T-helper 1 cell treated with Interleukin-12 subunit alpha and Interleukin-12 subunit beta and Interleukin-4 antibody, amounts not matched to agents 30 ng/mL and 1 ng/mL, for 36 hours (primary cell): Measurements from ENCODE around the gene CDHR3. TPM values are rescaled to one million over a fixed set of nuclear protein-coding genes. Genes with fewer than 3 reads are reported as not detected.
"Not testable (repeated sequence)": the region's sequence is repeated elsewhere in the genome, so short reads cannot be mapped to it uniquely, and the experiment has no call there.

ENCODE experiments used
- intact Hi-C: fragments of 100-400 bp; cut with micrococcal nuclease; formaldehyde crosslinking; loops from one replicate; pipeline ENCODE4 v1.15.1; 2024
- total RNA-seq: library from RNA; stranded (reverse); gene quantifications from 2 replicates; pipeline ENCODE4 v1.2.3, GENCODE V29; 2022

Gene CDHR3
- 1.9 and 3.1 TPM in 2 replicates for total RNA-seq

- intact Hi-C loops = no loop called here
Measured at GRCh38 chr7:105963038-105963667, at the start of gene CDHR3. Gene CDHR3 (plus strand): TSS chr7:105963264. CDS start chr7:105963319, 55 bp downstream.

- intact Hi-C loops = no loop called here
Measured at GRCh38 chr7:105913947-105914346, 49.1 kb upstream of the CDHR3 start.

DNA sequence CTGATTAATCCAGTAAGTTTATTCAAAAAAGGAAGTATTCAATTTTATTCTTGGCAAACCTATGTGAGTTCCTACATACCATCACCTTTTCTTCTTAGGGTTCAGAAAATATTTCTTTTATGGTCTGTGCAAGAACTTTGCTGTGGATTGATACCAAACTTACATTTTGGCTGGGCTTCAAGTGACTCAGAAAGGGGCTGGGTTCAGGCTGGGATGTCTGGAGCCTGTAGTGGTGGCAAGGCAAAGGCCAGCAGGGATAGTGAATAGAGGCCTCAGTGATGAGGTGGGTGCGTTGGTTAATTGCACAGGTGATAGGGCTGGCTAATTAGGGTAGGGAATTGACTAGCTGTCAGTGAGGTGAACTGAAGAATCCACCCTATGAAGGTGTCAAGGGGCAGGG lies 46.5 kb upstream of the CDHR3 start:
- intact Hi-C loops = no loop called here

GRCh38 chr7:105917659-105918058 lies 45.4 kb upstream of the CDHR3 start:
- intact Hi-C loops = no loop called here

DNA sequence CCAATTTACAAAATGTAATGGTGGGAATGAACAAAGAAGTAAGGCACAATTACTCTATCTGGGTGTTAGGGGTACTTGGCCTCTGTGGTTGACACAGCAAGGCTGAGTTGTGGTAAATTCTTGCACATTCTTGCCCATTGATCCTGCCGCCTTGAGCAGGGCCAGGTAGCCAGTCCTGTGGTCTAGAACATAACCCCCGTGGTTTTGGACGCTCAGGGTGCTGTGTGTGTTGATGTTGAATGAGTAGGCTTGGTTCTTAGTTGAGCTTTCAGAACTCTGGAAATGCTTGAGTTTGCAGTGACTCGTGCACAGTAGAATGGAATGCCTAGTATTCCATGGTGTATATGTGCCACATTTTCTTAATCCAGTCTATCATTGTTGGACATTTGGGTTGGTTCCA lies 42.3 kb upstream of the CDHR3 start:
- intact Hi-C loops = no loop called here

DNA sequence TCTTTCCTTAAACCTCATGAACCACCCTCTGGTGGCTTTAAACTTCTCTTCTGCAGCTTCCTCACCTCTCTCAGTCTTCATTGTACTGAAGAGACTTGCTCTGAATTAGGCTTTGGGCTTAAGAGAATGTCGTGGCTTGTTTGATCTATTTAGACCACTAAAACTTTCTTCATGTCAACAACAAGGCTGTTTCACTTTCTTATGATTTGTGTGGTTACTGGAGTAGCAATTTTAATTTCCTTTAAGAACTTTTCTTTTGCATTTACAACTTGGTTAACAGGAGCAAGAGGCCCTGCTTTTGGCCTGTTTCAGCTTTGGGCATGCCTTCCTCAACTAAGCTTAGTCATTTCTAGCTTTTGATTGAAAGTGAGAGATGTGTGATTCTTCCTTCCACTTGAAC lies 38.1 kb upstream of the CDHR3 start:
- intact Hi-C loops = loop anchor here (1.0 kb wide), 1 partner anchor 49 kb away; the partner anchor contains the start of gene ATXN7L1

DNA sequence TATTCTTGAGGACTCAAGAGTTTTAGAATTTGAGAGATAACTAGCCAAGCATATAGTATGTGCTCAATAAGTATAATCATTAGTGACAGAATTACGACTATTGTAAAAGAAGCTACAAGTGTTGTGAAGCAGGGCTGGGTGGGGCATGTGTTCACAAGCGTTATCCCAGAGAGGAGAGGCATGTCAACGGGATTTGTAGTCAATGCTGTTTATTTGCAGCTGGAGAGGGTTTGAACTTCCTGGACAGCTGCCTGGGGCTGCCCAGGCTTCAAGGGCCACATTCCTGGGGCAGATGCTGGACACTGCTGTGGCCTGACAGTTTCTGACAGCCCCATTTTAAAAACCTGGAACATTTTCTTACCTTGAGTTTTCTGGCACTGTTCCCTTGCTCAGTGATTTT lies 36.9 kb upstream of the CDHR3 start:
- intact Hi-C loops = no loop called here

DNA sequence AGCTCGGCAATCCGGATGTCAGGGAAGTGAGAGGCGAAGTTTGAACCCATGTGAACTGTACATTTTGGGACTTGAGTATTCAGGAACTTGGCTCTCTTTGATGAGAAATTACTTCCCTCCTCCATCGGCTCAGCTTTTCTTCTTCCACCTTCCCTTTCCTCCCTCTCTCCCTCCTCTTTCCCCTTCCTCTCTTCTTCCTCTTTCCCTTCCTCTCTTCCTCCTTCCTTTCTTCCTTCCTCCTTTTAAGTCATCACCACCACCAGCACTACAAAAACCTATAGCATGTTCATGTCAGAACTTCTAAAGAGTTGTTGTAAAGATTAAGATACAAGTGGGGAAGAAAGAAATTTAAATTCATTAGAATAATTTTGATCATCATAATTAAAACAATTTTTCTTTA lies 31.9 kb upstream of the CDHR3 start:
- intact Hi-C loops = no loop called here

- intact Hi-C loops = no loop called here
Measured at GRCh38 chr7:105932835-105933477, 30.1 kb upstream of the CDHR3 start.

GRCh38 chr7:105934572-105935185 lies 28.4 kb upstream of the CDHR3 start:
- intact Hi-C loops = loop anchor here (2.0 kb wide), 1 partner anchor 108 kb away; no protein-coding TSS in a partner anchor

DNA sequence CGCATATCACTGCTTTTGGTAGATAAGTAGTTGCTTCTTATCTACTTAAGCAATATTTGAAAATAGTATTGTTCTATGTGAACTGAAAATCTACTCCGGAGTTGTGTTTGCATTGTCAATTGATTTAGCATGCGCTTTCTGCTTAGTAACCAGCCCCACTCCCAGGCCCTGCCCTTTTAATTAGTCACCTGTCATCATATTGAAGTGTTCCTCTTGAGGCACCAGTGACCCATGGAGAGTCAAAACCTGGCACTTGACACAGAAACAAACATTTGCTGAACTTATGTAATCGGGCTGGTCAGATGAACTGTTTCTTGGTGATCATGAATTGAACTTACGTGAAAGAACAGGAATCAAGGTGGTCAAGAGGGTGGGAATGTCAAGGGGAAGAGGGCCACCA lies 27.8 kb upstream of the CDHR3 start:
- intact Hi-C loops = loop anchor here (2.0 kb wide), 1 partner anchor 108 kb away; no protein-coding TSS in a partner anchor

- intact Hi-C loops = no loop called here
Measured at GRCh38 chr7:105937411-105937810, 25.7 kb upstream of the CDHR3 start.

GRCh38 chr7:105940109-105940508 lies 23.0 kb upstream of the CDHR3 start:
- intact Hi-C loops = no loop called here

- intact Hi-C loops = no loop called here
Measured at GRCh38 chr7:105941596-105941995, 21.5 kb upstream of the CDHR3 start.

DNA sequence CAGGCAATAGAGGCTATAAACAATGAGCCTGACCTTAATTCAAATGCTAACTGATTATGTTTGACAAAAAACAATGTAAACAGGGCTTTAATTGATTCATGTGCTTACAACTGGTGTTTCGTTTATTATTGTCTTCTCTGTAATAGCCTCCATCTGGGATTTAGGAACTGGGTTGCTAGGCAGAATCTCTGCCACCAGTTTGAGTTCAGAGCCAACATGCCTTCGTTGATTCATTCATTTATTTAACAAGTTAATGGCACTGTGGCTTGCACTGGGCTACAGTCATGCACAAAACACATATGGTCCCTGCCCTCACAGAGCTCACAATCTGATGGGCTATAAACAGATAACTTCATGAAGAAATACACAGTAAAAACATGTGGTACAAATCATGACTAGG lies 19.6 kb upstream of the CDHR3 start:
- intact Hi-C loops = no loop called here

GRCh38 chr7:105945848-105946247 lies 17.2 kb upstream of the CDHR3 start:
- intact Hi-C loops = no loop called here

DNA sequence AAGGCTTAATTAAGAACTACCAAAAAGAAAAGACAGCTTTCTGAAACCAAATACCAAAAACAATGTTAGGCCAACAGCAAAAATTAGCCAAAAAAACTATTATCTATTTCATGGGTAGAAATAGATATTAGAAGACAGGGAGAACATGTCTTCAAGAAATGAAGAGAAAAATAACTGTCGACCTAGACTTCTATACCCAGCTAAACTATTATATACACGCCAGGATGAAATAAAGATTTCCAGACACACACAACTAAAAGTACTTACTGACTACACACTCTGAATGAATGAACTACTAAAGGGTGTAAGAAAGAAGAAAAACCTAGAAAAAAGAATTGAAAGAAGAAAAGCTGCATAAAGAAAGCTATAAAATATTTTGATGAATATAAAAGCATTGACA lies 11.5 kb upstream of the CDHR3 start:
- intact Hi-C loops = no loop called here

- intact Hi-C loops = no loop called here
Measured at GRCh38 chr7:105952917-105953595, 10.0 kb upstream of the CDHR3 start.

DNA sequence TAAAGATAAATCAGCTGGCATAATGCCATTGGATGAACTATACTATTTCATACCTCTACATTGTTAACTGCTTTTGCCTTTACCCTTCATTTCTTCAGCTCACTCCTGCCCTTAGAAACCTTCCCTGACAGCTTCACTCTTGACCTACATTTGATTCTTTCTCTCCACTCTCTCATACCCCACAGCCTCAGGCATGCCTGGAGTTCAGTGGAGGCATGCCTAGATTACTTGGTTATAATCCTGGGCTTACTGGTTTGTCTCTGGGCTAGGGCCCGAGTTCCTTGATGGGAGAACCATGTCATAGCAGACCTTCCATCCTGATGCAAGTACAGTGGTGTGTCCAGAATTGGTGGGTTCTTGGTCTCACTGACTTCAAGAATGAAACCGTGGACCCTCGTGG lies 8.4 kb upstream of the CDHR3 start:
- intact Hi-C loops = no loop called here

DNA sequence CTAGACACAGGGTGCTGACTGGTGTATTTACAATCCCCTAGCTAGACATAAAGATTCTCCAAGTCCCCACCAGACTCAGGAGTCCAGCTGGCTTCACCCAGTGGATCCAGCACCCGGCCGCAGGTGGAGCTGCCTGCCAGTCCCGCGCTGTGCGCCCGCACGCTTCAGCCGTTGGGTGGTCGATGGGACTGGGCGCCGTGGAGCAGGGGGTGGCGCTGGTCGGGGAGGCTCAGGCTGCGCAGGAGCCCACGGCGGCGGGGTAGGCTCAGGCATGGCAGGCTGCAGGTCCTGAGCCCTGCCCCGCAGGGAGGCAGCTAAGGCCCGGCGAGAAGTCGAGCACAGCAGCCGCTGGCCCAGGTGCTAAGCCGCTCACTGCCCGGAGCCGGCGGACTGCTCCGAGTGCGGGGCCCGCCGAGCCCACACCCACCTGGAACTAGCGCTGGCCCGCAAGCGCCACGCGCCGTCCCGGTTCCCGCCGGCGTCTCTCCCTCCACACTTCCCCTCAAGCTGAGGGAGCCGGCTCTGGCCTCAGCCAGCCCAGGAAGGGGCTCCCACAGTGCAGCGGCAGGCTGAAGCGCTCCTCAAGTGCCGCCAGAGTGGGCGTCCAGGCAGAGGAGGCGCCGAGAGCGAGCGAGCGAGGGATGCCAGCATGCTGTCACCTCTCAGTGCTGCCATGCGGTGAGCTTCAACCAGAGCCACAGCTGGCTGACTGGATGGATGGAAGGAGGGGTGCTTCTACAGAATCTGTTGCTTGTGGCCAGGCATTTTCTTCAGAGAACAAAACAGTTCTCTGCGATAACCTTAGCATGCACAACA lies 7.2 kb upstream of the CDHR3 start:
- intact Hi-C loops = not testable (repeated sequence)

- intact Hi-C loops = no loop called here
Measured at GRCh38 chr7:105958012-105958411, 5.1 kb upstream of the CDHR3 start.
